Spleen (tissue), 11 donors: ENCODE measurements around the gene TWIST2. TPM values are rescaled to one million over a fixed set of nuclear protein-coding genes. Genes with fewer than 3 reads are reported as not detected.

ENCODE experiments used
- DNase-seq: peaks from one replicate; pipeline ENCODE4 v3.0.0-alpha.2; 2020
- H3K27ac ChIP-seq, 8 donors: fragments of 200-600 bp; sonication (generic) in 7 of 8; 1 replicate in 4 of 8; 2 replicates in 4 of 8; pipeline versions ENCODE4 v1.5.0 to v1.8.0; 2016 to 2021; ENCODE audit warnings: inconsistent platforms in 4 of 8, mild to moderate bottlenecking in 4 of 8, moderate library complexity in 1 of 8
- H3K27me3 ChIP-seq, 7 donors: fragments of 200-600 bp; sonication (generic) in 6 of 7; replicated peaks in 1 of 7; 1 replicate in 4 of 7; 2 replicates in 3 of 7; pipeline versions ENCODE4 v1.5.0 to v1.8.0; 2016 to 2021; ENCODE audit warnings: inconsistent platforms in 3 of 7, mild to moderate bottlenecking in 1 of 7
- H3K36me3 ChIP-seq, 6 donors: fragments of 200-600 bp; sonication (generic) in 5 of 6; 1 replicate in 4 of 6; 2 replicates in 2 of 6; pipeline versions ENCODE4 v1.5.0 to v1.8.0; 2016 to 2021; ENCODE audit warnings: inconsistent platforms in 2 of 6
- H3K4me1 ChIP-seq, 6 donors: fragments of 200-600 bp; sonication (generic) in 5 of 6; 1 replicate in 3 of 6; 2 replicates in 3 of 6; pipeline versions ENCODE4 v1.5.0 to v1.8.0; 2016 to 2021; ENCODE audit warnings: inconsistent platforms in 3 of 6
- H3K4me3 ChIP-seq, 8 donors: fragments of 200-600 bp; sonication (generic) in 7 of 8; 1 replicate in 4 of 8; 2 replicates in 4 of 8; pipeline versions ENCODE4 v1.5.0 to v1.8.0; 2016 to 2021; ENCODE audit warnings: inconsistent platforms in 4 of 8, mild to moderate bottlenecking in 4 of 8, moderate library complexity in 2 of 8
- H3K9me3 ChIP-seq, 8 donors: fragments of 200-600 bp; sonication (generic) in 7 of 8; 1 replicate in 4 of 8; 2 replicates in 4 of 8; pipeline versions ENCODE4 v1.5.0 to v1.8.0; 2016 to 2021; ENCODE audit warnings: inconsistent platforms in 4 of 8
- CTCF ChIP-seq, 11 experiments: fragments of 200-600 bp in 7 of 11; fragments of 450-650 bp in 4 of 11; sonication (generic) in 4 of 11; IDR thresholded peaks in 8 of 11; conservative IDR thresholded peaks in 3 of 11; 1 replicate in 7 of 11; 2 replicates in 4 of 11; pipeline versions ENCODE4 v1.4.0 to v1.8.0; 2016 to 2021; ENCODE audit warnings: antibody characterized with exemption in 11 of 11, inconsistent platforms in 4 of 11, mild to moderate bottlenecking in 1 of 11
- POLR2A ChIP-seq, 3 donors: fragments of 450-650 bp; IDR thresholded peaks; one replicate each; pipeline ENCODE4 v1.5.1; 2017; ENCODE audit warnings: antibody characterized with exemption in 3 of 3, mild to moderate bottlenecking in 1 of 3
- POLR2AphosphoS5 ChIP-seq, 3 donors: sonication (generic); formaldehyde crosslinking; IDR thresholded peaks; one replicate each; pipeline ENCODE4 v1.5.1; 2017; ENCODE audit warnings: antibody characterized with exemption in 3 of 3
- WGBS, 5 donors: extraction: QIAGEN DNeasy Blood & Tissue Kit in 3 of 5; methylation state at CpG; one replicate each; pipeline versions ENCODE4 v1.1.5 to v1.1.7; 2013 to 2018; 5-methylcytosine and 5-hydroxymethylcytosine counted together
- intact Hi-C: fragments of 100-400 bp; cut with DNase I; formaldehyde crosslinking; loops from one replicate; pipeline ENCODE4 v1.15.0; 2023; ENCODE audit warnings: low total_unique reads
- polyA plus RNA-seq, 3 donors: library from polyadenylated mRNA; stranded (reverse); fragments of 200-250 nt; gene quantifications; one replicate each; pipeline ENCODE4 v1.2.1, GENCODE V29; 2013
- total RNA-seq, 7 donors: library from RNA; depleted of rRNA in 3 of 7; stranded (reverse); fragments of >200 nt in 3 of 7; fragmentation: NEBNext Ultra II Directional in 4 of 7; extraction: Animal tissue kit (Norgen Biotek cat#: 25700) in 4 of 7; gene quantifications; one replicate each; pipeline versions ENCODE4 v1.1.0 to v1.2.1, GENCODE V29; 2016 to 2021
- donor health status: healthy with polysubstance abuse.
- donor health status: DM: no; HTN: no; CAD: no; lungs with moderate emphysema.
- donor health status: DM: no; HTN: no; CAD: no.
- donor health status: Bipolar disorder and iron deficiency.
- donor health status: healthy.
- donor health status: DM: no; HTN: no; CAD: no.
- donor health status: DM: yes; HTN: yes; CAD: no.

TWIST2 gene
- total and polyA plus RNA-seq, 10 donors, result 1.7 to 9.0 (median 2.4) TPM

GRCh38 chr2:238888781-238889180 is 40.9 kb downstream of the TWIST2 start:
- TF ChIP-seq CTCF (IDR thresholded peaks at IDR 0.05 in 8 of 11, conservative IDR thresholded peaks at IDR 0.05 in 3 of 11), result no peak
- TF ChIP-seq POLR2A (IDR thresholded peaks at IDR 0.05), result no peak
- no peak for TF ChIP-seq POLR2AphosphoS5 (IDR thresholded peaks at IDR 0.05)
- Histone ChIP-seq H3K4me3 (no peak overlapping the region), H3K27me3 (peaks cover 0 to 21% (median 0%) of the 10 kb centered on the region in 7 donors), H3K27ac (no peak overlapping the region), H3K4me1 (no peaks in the 10 kb centered on the region), H3K9me3 (no peaks in the 10 kb centered on the region), H3K36me3 (no peaks in the 10 kb centered on the region)
- intact Hi-C loops, result no loop called here
- no peak for DNase-seq
- 70 to 79% (median 74%) methylated on average over 2 of the region's 2 CpGs for WGBS, 5 donors

- no peak overlapping the region for H3K27ac ChIP-seq
- no peak overlapping the region for H3K4me3 ChIP-seq
- no peaks in the 10 kb centered on the region for H3K4me1 ChIP-seq
- intact Hi-C loops, result no loop called here
- no peak for TF ChIP-seq POLR2A (IDR thresholded peaks at IDR 0.05)
- TF ChIP-seq CTCF (IDR thresholded peaks at IDR 0.05 in 8 of 11, conservative IDR thresholded peaks at IDR 0.05 in 3 of 11), result no peak
- TF ChIP-seq POLR2AphosphoS5 (IDR thresholded peaks at IDR 0.05), result no peak
- peaks cover 0 to 9% (median 0%) of the 10 kb centered on the region in 7 donors for H3K27me3 ChIP-seq
- DNase-seq, result peak; percentile 54
- H3K36me3 ChIP-seq, result no peaks in the 10 kb centered on the region
- WGBS, 5 donors, result 86 to 94% (median 90%) methylated on average over 9 to 13 of the region's 13 CpGs
- no peaks in the 10 kb centered on the region for H3K9me3 ChIP-seq
Observed at GRCh38 chr2:238890131-238890530, 42.2 kb downstream of the TWIST2 start.

GRCh38 chr2:238890618-238891456 is 43.0 kb downstream of the TWIST2 start:
- intact Hi-C loops, result no loop called here
- H3K27ac ChIP-seq, result no peak overlapping the region
- no peaks in the 10 kb centered on the region for H3K9me3 ChIP-seq
- no peak overlapping the region for H3K4me3 ChIP-seq
- no peaks in the 10 kb centered on the region for H3K36me3 ChIP-seq
- no peak for TF ChIP-seq POLR2A (IDR thresholded peaks at IDR 0.05)
- TF ChIP-seq CTCF (IDR thresholded peaks at IDR 0.05 in 8 of 11, conservative IDR thresholded peaks at IDR 0.05 in 3 of 11), result no peak
- no peak for TF ChIP-seq POLR2AphosphoS5 (IDR thresholded peaks at IDR 0.05)
- WGBS, 5 donors, result 85 to 92% (median 88%) methylated on average over 28 to 29 of the region's 29 CpGs
- H3K27me3 ChIP-seq, result peaks cover 0 to 9% (median 2%) of the 10 kb centered on the region in 7 donors
- no peak for DNase-seq
- no peaks in the 10 kb centered on the region for H3K4me1 ChIP-seq

GRCh38 chr2:238891457-238892203 is 43.7 kb downstream of the TWIST2 start:
- 79 to 89% (median 85%) methylated on average over 20 to 29 of the region's 29 CpGs for WGBS, 5 donors
- TF ChIP-seq POLR2AphosphoS5 (IDR thresholded peaks at IDR 0.05) (no peak), POLR2A (IDR thresholded peaks at IDR 0.05) (no peak), CTCF (IDR thresholded peaks at IDR 0.05 in 8 of 11, conservative IDR thresholded peaks at IDR 0.05 in 3 of 11) (no peak)
- H3K36me3 ChIP-seq, result no peaks in the 10 kb centered on the region
- H3K9me3 ChIP-seq, result no peaks in the 10 kb centered on the region
- H3K4me1 ChIP-seq, result no peaks in the 10 kb centered on the region
- H3K27ac ChIP-seq, result no peak overlapping the region
- H3K4me3 ChIP-seq, result no peak overlapping the region
- peaks cover 0 to 16% (median 5%) of the 10 kb centered on the region in 7 donors for H3K27me3 ChIP-seq
- intact Hi-C loops, result no loop called here
- DNase-seq, result peak; percentile 59
